ENCODE results near the gene ENTPD8. TPM values are rescaled to one million over a fixed set of nuclear protein-coding genes. Genes with fewer than 3 reads are reported as not detected.

ENTPD8 gene
- total and polyA plus RNA-seq, 4 donors = 0.08 to 0.45 (median 0.21) TPM

GRCh38 chr9:137397675-137398423, 43.3 kb downstream of the ENTPD8 start:
- no peaks in the 10 kb centered on the region for H3K27me3 ChIP-seq (ENCODE audit: control insufficient read depth in 3 of 3, insufficient read depth in 3 of 3, low read length in 2 of 3)
- H3K9me3 ChIP-seq (ENCODE audit: control insufficient read depth in 4 of 4, insufficient read depth in 3 of 4, low read length in 3 of 4) = peaks cover 0 to 4% (median 0%) of the 10 kb centered on the region in 4 donors
- no peak overlapping the region for H3K9ac ChIP-seq (ENCODE audit: insufficient read depth in 1 of 2, low read length in 2 of 2)
- 92 to 97% methylated on average over 20 of the region's 20 CpGs for WGBS, 2 donors
- ATAC-seq (ENCODE audit: insufficient read depth, low FRiP score) (no peak), DNase-seq (no peak)
- no peak overlapping the region for H3K4me3 ChIP-seq
- no peak overlapping the region for H3K27ac ChIP-seq (ENCODE audit: low read depth in 1 of 2, low read length in 1 of 2)
- peaks cover 0 to 14% (median 8%) of the 10 kb centered on the region in 4 donors for H3K36me3 ChIP-seq (ENCODE audit: control insufficient read depth in 4 of 4, insufficient read depth in 4 of 4, low read length in 4 of 4)
- peaks cover 0 to 3% (median 0%) of the 10 kb centered on the region in 5 donors for H3K4me1 ChIP-seq (ENCODE audit: control insufficient read depth in 5 of 5, insufficient read depth in 5 of 5, low read length in 5 of 5)
- TF ChIP-seq, protein P1, sequence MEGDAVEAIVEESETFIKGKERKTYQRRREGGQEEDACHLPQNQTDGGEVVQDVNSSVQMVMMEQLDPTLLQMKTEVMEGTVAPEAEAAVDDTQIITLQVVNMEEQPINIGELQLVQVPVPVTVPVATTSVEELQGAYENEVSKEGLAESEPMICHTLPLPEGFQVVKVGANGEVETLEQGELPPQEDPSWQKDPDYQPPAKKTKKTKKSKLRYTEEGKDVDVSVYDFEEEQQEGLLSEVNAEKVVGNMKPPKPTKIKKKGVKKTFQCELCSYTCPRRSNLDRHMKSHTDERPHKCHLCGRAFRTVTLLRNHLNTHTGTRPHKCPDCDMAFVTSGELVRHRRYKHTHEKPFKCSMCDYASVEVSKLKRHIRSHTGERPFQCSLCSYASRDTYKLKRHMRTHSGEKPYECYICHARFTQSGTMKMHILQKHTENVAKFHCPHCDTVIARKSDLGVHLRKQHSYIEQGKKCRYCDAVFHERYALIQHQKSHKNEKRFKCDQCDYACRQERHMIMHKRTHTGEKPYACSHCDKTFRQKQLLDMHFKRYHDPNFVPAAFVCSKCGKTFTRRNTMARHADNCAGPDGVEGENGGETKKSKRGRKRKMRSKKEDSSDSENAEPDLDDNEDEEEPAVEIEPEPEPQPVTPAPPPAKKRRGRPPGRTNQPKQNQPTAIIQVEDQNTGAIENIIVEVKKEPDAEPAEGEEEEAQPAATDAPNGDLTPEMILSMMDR (IDR thresholded peaks at IDR 0.05; ENCODE audit: control extremely low read depth, extremely low read depth) = no peak

GRCh38 chr9:137396634-137397367, 44.4 kb downstream of the ENTPD8 start:
- peaks cover 0 to 21% (median 8%) of the 10 kb centered on the region in 4 donors for H3K36me3 ChIP-seq (ENCODE audit: control insufficient read depth in 4 of 4, insufficient read depth in 4 of 4, low read length in 4 of 4)
- no peaks in the 10 kb centered on the region for H3K27me3 ChIP-seq (ENCODE audit: control insufficient read depth in 3 of 3, insufficient read depth in 3 of 3, low read length in 2 of 3)
- H3K4me3 ChIP-seq = no peak overlapping the region
- peaks cover 0 to 4% (median 0%) of the 10 kb centered on the region in 4 donors for H3K9me3 ChIP-seq (ENCODE audit: control insufficient read depth in 4 of 4, insufficient read depth in 3 of 4, low read length in 3 of 4)
- H3K9ac ChIP-seq (ENCODE audit: insufficient read depth in 1 of 2, low read length in 2 of 2) = no peak overlapping the region
- DNase-seq (no peak), ATAC-seq (ENCODE audit: insufficient read depth, low FRiP score) (no peak)
- 93 to 97% methylated on average over 26 of the region's 26 CpGs for whole genome bisulfite sequencing, 2 donors
- H3K27ac ChIP-seq (ENCODE audit: low read depth in 1 of 2, low read length in 1 of 2) = no peak overlapping the region
- TF ChIP-seq, protein P1 (IDR thresholded peaks at IDR 0.05; ENCODE audit: control extremely low read depth, extremely low read depth) = no peak
- H3K4me1 ChIP-seq (ENCODE audit: control insufficient read depth in 5 of 5, insufficient read depth in 5 of 5, low read length in 5 of 5) = peaks cover 0 to 8% (median 0%) of the 10 kb centered on the region in 5 donors

- Histone ChIP-seq H3K27me3 (ENCODE audit: control insufficient read depth in 3 of 3, insufficient read depth in 3 of 3, low read length in 2 of 3) (no peaks in the 10 kb centered on the region), H3K4me3 (no peak overlapping the region), H3K9me3 (ENCODE audit: control insufficient read depth in 4 of 4, insufficient read depth in 3 of 4, low read length in 3 of 4) (peaks cover 0 to 4% (median 0%) of the 10 kb centered on the region in 4 donors), H3K27ac (ENCODE audit: low read depth in 1 of 2, low read length in 1 of 2) (no peak overlapping the region), H3K9ac (ENCODE audit: insufficient read depth in 1 of 2, low read length in 2 of 2) (no peak overlapping the region), H3K36me3 (ENCODE audit: control insufficient read depth in 4 of 4, insufficient read depth in 4 of 4, low read length in 4 of 4) (peaks cover 0 to 21% (median 8%) of the 10 kb centered on the region in 4 donors), H3K4me1 (ENCODE audit: control insufficient read depth in 5 of 5, insufficient read depth in 5 of 5, low read length in 5 of 5) (peaks cover 0 to 8% (median 0%) of the 10 kb centered on the region in 5 donors)
- WGBS, 2 donors = 91% methylated on average over 15 of the region's 15 CpGs
- DNase-seq (no peak), ATAC-seq (ENCODE audit: insufficient read depth, low FRiP score) (no peak)
- TF ChIP-seq, protein P1 (IDR thresholded peaks at IDR 0.05; ENCODE audit: control extremely low read depth, extremely low read depth) = no peak
Measured at GRCh38 chr9:137396227-137396626, 44.9 kb downstream of the ENTPD8 start.

All from lung (tissue), 12 donors.